GM21529 (cell line): ENCODE results near the gene CCDC88C.
"Not testable (repeated sequence)": the region's sequence is repeated elsewhere in the genome, so short reads cannot be mapped to it uniquely, and the experiment has no call there.

Source experiments
- ATAC-seq: cut with Tn5 transposase; IDR thresholded peaks from one replicate; pipeline ENCODE4 v1.9.1; 2021; ENCODE audit not compliant: unreplicated experiment

CCDC88C gene

DNA sequence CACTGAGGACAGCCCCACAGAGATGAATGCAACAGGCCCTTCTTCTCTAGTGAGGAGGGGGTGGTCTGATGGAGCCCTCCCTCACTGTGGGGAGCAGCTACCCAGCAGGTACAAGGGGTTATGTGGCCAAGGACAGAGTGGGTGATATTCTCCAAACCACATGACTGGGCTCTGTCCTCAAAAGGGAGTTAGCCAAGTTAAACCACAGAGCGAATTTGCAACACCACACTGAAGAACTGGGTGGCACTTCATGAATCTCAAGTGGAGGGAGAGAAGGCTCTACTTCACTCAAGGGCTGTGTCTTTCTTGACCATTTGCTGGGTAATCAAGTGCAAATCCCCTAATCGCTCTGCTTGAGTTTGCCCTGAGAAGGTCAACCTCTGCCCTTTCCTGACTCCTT, 185.6 kb downstream of the CCDC88C start:
- no peak for ATAC-seq

GRCh38 chr14:91231446-91231845, 186.2 kb downstream of the CCDC88C start:
- no peak for ATAC-seq

GRCh38 chr14:91230397-91231035, 187.1 kb downstream of the CCDC88C start:
- ATAC-seq = no peak

- ATAC-seq = peak; percentile 69
Measured at GRCh38 chr14:91229743-91230200, 187.8 kb downstream of the CCDC88C start.

- ATAC-seq = no peak
Measured at GRCh38 chr14:91229005-91229382, 188.6 kb downstream of the CCDC88C start.

- ATAC-seq = peak; percentile 83
Measured at GRCh38 chr14:91228112-91229004, 189.3 kb downstream of the CCDC88C start.

DNA sequence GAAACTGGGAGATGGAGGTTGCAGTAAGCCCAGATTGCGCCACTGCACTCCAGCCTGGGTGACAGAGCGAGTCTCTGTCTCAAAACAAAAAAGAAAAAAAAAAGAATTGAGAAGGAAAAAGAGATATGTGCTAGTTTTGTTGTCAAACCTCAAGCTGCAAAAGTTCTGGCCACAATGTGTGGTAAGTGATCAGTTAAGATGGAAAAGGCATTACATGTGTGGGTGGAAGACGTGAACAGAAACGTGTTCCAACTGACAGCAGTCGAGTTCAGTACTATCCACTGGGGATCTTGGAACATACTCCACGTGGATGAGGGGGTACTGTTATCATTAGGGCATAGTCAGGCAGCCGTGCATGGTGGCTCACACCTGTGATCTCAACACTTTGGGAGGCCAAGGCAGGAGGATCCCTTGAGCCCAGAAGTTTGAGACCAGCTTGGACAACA, 190.4 kb downstream of the CCDC88C start:
- no peak for ATAC-seq

DNA sequence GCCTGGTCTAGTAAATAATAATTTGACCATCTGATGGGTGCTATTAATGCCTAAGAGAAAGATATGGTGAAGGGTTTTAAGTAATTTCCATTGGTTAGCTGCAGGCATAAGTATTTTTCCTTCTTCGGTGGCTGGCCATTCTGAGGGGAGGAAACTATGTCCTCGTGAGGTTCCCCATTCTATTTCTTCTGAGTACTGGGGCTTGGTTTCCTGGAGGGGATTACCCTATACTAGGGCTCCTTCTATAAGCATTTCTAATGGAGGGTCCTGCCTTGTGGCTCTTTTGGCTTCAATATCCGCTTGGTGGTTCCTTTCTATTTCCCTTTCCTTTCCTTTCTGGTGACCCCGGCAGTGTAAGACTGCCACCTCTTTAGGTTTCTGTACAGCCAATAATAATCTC, 191.3 kb downstream of the CCDC88C start:
- not testable (repeated sequence) for ATAC-seq

DNA sequence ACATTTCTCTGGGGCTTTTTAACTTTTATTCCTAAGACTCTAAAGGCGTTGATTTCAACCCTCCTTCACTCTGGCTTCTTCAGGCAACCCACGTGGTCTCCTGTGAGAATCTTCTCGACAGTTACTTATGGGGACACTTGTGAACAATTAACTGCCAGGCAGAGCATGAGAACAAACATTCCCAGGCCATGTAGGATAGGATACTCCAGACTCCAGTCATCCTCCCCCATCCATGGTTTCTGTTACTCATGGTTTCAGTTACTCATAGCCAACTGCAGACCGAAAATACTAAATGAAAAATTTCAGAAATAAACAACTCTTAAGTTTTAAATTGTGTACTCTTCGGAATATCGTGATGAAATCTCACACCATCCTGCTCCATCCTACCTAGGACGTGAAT, 192.6 kb downstream of the CCDC88C start:
- ATAC-seq = no peak

DNA sequence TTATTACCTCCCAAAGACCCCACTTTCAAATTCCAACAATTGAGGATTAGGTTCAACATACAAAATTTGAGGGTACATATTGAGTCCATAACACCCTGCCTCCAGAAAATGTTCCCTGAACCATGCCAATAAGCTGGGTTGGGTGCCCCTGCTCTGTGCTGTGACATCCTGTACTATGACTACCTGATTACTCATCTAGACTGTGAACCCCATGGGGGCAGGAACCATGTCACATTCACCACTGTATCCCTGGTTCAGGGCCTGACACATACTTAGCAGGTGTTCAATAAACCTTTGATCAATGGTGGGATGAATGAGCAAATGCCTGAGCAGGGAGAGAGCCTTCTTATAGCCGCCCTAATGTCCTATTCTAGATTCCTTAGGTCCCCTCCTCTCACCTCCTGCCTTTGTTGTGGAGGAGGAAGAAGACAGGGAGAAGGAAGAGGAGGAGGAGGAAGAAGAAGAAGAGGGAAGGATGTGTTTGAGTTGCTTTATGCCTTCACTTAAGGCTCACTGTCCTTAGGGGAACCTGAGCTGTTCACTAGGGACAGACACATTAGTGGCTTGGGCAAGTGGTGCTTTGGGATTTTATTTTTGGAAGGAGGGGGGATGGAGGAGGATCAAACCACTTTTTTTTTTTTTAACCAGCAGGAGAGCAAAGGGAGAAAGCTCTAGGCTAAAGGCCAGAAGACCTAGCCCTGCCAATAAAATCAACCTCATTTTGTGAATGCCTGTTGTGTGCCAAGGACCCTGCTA, 194.4 kb downstream of the CCDC88C start:
- no peak for ATAC-seq
